Endodermal cell (in vitro differentiated cells): ENCODE results near the gene BRD1. TPM values are rescaled to one million over a fixed set of nuclear protein-coding genes. Genes with fewer than 3 reads are reported as not detected.
"Not testable (repeated sequence)": the region's sequence is repeated elsewhere in the genome, so short reads cannot be mapped to it uniquely, and the experiment has no call there.

Experiments used
- DNase-seq: peaks from one replicate; pipeline ENCODE4 v3.0.0-alpha.2; 2017
- H3K27ac ChIP-seq: 2 replicates; pipeline ENCODE4 v1.5.1; 2013; ENCODE audit warnings: mild to moderate bottlenecking, low read depth, low read length, moderate library complexity
- H3K27me3 ChIP-seq: 2 replicates; pipeline ENCODE4 v1.6.1; 2013; ENCODE audit warnings: mild to moderate bottlenecking, low read length, moderate library complexity; ENCODE audit not compliant: insufficient read depth, control insufficient read depth, poor library complexity, severe bottlenecking
- H3K36me3 ChIP-seq: 2 replicates; pipeline ENCODE4 v1.7.0; 2013; ENCODE audit warnings: mild to moderate bottlenecking, low read length, moderate library complexity; ENCODE audit not compliant: control insufficient read depth, insufficient read depth
- H3K4me1 ChIP-seq: one replicate; pipeline ENCODE4 v1.7.0; 2013; ENCODE audit warnings: low read length; ENCODE audit not compliant: control insufficient read depth, insufficient read depth
- H3K4me3 ChIP-seq: 2 replicates; pipeline ENCODE4 v1.5.1; 2013; ENCODE audit warnings: mild to moderate bottlenecking, low read length, moderate library complexity
- H3K9ac ChIP-seq: 2 replicates; pipeline ENCODE4 v1.6.1; 2013; ENCODE audit warnings: mild to moderate bottlenecking, low read length, moderate library complexity; ENCODE audit not compliant: poor library complexity, severe bottlenecking; ENCODE audit errors: extremely low read depth
- H3K9me3 ChIP-seq: 2 replicates; pipeline ENCODE4 v1.6.1; 2013; ENCODE audit warnings: mild to moderate bottlenecking, low read length, moderate library complexity; ENCODE audit not compliant: control insufficient read depth
- H3K27ac Mint-ChIP-seq: 2 replicates; pipeline ENCODE4 v1.8.0; 2020; ENCODE audit warnings: mixed read lengths
- H3K27me3 Mint-ChIP-seq: 2 replicates; pipeline ENCODE4 v1.8.0; 2021; ENCODE audit warnings: mild to moderate bottlenecking, mixed read lengths; ENCODE audit not compliant: insufficient read depth
- H3K36me3 Mint-ChIP-seq: 2 replicates; pipeline ENCODE4 v1.8.0; 2020; ENCODE audit warnings: low read depth, mixed read lengths
- H3K4me1 Mint-ChIP-seq: 2 replicates; pipeline ENCODE4 v1.8.0; 2020; ENCODE audit warnings: mixed read lengths
- H3K4me3 Mint-ChIP-seq: 2 replicates; pipeline ENCODE4 v1.8.0; 2020; ENCODE audit warnings: mild to moderate bottlenecking, moderate library complexity, mixed read lengths
- H3K9me3 Mint-ChIP-seq: 2 replicates; pipeline ENCODE4 v1.8.0; 2020; ENCODE audit warnings: mild to moderate bottlenecking, mixed read lengths
- WGBS, 2 experiments: methylation state at CpG; one replicate each; pipeline versions ENCODE4 v1.1.5 to v1.1.7; 2013; ENCODE audit warnings: missing lambda C conversion rate in 2 of 2, mixed read lengths in 1 of 2; ENCODE audit not compliant: insufficient coverage in 1 of 2, insufficient read length in 1 of 2; 5-methylcytosine and 5-hydroxymethylcytosine counted together
- total RNA-seq, 2 donors: library from RNA; stranded (reverse); fragmentation: NEBNext Ultra II Directional in 1 of 2; extraction: Animal tissue kit (Norgen Biotek cat#: 25700) in 1 of 2; gene quantifications; 2 replicates in 1 of 2; 3 replicates in 1 of 2; pipeline ENCODE4 v1.2.1, GENCODE V29; 2021
- TF ChIP-seq, protein P1 (sequence below): fragments of 200-600 bp; sonication (generic); conservative IDR thresholded peaks from 2 replicates; pipeline ENCODE4 v1.5.0; 2021; ENCODE audit warnings: antibody characterized with exemption, mild to moderate bottlenecking

The BRD1 gene
- total RNA-seq, 2 donors from 2014 or later, result 49.5 to 54.9 TPM

DNA sequence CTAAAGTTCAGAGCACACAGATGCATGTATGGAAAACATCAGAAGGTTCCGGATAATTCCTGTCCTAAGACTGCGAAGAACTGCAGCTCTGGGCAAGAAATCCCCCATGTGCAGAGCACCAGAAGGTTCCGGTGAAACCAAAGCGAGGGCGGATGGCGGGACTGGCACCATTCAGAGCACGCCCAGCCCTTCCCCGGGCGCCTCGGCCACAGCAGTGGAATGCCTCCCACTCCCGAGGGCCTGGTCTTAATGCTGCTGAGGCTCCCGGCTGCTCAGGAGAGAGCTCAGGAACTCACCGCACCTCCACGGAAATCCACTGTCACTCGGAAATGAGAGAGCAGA lies 43.1 kb downstream of the BRD1 start:
- Histone ChIP-seq H3K9ac (no peak overlapping the region), H3K4me3 (no peak overlapping the region), H3K27ac (peak overlapping the region; percentile 44), H3K27me3 (no peaks in the 10 kb centered on the region), H3K36me3 (peaks cover 56% of the 10 kb centered on the region), H3K4me1 (no peaks in the 10 kb centered on the region), H3K9me3 (no peaks in the 10 kb centered on the region)
- Mint-ChIP-seq H3K9me3 (no peaks in the 10 kb centered on the region), H3K4me3 (no peak overlapping the region), H3K27ac (peak overlapping the region; percentile 35), H3K36me3 (peaks cover 49% of the 10 kb centered on the region), H3K27me3 (no peaks in the 10 kb centered on the region), H3K4me1 (no peaks in the 10 kb centered on the region)
- no peak for DNase-seq
- TF ChIP-seq, protein P1, sequence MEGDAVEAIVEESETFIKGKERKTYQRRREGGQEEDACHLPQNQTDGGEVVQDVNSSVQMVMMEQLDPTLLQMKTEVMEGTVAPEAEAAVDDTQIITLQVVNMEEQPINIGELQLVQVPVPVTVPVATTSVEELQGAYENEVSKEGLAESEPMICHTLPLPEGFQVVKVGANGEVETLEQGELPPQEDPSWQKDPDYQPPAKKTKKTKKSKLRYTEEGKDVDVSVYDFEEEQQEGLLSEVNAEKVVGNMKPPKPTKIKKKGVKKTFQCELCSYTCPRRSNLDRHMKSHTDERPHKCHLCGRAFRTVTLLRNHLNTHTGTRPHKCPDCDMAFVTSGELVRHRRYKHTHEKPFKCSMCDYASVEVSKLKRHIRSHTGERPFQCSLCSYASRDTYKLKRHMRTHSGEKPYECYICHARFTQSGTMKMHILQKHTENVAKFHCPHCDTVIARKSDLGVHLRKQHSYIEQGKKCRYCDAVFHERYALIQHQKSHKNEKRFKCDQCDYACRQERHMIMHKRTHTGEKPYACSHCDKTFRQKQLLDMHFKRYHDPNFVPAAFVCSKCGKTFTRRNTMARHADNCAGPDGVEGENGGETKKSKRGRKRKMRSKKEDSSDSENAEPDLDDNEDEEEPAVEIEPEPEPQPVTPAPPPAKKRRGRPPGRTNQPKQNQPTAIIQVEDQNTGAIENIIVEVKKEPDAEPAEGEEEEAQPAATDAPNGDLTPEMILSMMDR, result no peak
- WGBS, 2 experiments, result 95 to 97% methylated on average over 6 to 15 of the region's 15 CpGs

DNA sequence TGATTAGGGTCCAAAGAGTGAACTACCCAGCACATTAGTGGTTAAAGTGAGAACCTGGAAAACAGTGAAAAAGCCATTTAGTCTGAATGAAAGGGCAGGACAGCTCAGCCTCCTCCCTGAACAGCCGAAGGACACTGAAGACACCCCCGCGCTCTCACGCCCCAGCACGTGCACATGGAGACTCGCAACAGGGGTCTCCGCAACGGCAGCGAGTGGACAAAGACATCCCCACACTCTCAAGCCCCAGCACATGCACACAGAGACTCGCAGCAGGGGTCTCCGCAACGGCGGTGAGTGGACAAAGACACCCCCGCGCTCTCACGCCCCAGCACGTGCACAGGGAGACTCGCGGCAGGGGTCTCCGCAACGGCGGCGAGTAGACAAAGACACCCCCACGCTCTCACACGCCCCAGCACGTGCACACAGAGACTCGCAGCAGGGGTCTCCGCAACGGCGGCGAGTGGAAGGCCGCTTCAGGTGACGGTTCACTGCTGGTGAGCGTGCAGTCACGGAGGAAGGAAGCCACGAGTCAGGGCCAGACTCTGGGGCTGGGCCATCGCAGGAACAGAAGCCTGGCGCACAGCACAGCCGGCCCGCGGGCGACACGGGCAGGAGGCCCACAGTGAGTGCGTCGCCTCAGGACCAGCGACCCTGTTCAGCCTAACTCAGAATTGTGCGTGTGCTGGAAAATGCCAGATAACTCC lies 43.6 kb downstream of the BRD1 start:
- H3K27me3 Mint-ChIP-seq, result no peaks in the 10 kb centered on the region
- no peaks in the 10 kb centered on the region for H3K27me3 ChIP-seq
- H3K36me3 Mint-ChIP-seq, result peaks cover 51% of the 10 kb centered on the region
- DNase-seq, result no peak
- no peak overlapping the region for H3K4me3 Mint-ChIP-seq
- peak overlapping the region; percentile 44 for H3K27ac ChIP-seq
- no peak overlapping the region for H3K4me3 ChIP-seq
- H3K9ac ChIP-seq, result no peak overlapping the region
- no peaks in the 10 kb centered on the region for H3K9me3 Mint-ChIP-seq
- H3K36me3 ChIP-seq, result peaks cover 58% of the 10 kb centered on the region
- no peaks in the 10 kb centered on the region for H3K9me3 ChIP-seq
- H3K4me1 Mint-ChIP-seq, result no peaks in the 10 kb centered on the region
- H3K27ac Mint-ChIP-seq, result peak overlapping the region; percentile 38
- H3K4me1 ChIP-seq, result no peaks in the 10 kb centered on the region
- TF ChIP-seq, protein P1, result no peak
- WGBS, 2 experiments, result 97% methylated on average over 34 to 47 of the region's 47 CpGs

DNA sequence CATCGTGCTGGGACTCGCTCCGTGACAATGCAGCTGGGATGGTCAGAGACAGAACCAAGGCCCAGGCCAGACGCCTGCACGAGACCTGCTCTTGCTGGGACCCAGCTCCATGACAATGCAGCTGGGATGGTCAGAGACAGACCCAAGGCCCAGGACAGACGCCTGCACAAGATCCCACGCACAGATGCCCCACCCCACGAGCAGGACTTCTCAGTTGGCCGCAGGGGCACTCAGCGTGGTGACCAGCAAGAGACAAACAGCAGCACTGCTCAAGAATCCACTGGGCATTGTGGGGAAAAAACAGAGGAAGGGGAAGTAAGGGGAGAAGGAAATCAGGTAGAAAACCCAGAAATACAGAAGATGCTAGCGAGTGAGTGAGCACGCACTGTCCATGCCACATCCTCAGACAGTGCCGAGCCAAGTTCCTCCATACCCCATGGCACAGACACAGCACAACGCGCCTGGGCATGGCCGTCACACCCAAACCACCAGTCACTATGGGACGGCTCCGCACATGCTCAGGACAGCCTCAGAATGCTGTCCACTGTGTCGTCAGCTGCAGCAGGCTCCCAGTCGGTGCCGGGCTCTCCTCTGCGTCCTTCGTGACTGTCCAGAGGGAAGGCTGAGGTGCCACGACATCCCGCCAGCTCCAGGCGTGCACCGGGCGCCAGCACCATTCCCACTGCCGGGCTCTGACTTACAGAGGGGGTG lies 44.5 kb downstream of the BRD1 start:
- H3K9me3 ChIP-seq, result no peaks in the 10 kb centered on the region
- H3K4me1 ChIP-seq, result no peaks in the 10 kb centered on the region
- no peaks in the 10 kb centered on the region for H3K4me1 Mint-ChIP-seq
- H3K27me3 Mint-ChIP-seq, result no peaks in the 10 kb centered on the region
- H3K9ac ChIP-seq, result no peak overlapping the region
- WGBS, 2 experiments, result 95 to 98% methylated on average over 21 to 27 of the region's 29 CpGs
- no peak for DNase-seq
- H3K27me3 ChIP-seq, result no peaks in the 10 kb centered on the region
- TF ChIP-seq, protein P1, result no peak
- no peak overlapping the region for H3K4me3 Mint-ChIP-seq
- peak overlapping the region; percentile 64 for H3K27ac Mint-ChIP-seq
- no peak overlapping the region for H3K4me3 ChIP-seq
- H3K36me3 Mint-ChIP-seq, result peaks cover 56% of the 10 kb centered on the region
- no peaks in the 10 kb centered on the region for H3K9me3 Mint-ChIP-seq
- H3K27ac ChIP-seq, result no peak overlapping the region
- peaks cover 55% of the 10 kb centered on the region for H3K36me3 ChIP-seq

DNA sequence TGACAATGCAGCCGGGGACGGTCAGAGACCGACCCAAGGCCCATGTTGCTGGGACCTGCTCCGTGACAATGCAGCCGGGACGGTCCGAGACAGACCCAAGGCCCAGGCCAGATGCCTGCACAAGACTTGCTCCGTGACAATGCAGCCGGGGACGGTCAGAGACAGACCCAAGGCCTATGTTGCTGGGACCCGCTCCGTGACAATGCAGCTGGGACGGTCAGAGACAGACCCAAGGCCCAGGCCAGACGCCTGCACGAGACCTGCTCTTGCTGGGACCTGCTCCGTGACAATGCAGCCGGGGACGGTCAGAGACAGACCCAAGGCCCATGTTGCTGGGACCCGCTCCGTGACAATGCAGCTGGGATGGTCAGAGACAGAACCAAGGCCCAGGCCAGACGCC lies 45.8 kb downstream of the BRD1 start:
- H3K27me3 ChIP-seq, result not testable (repeated sequence)

More for the DNA sequence above, 45.8 kb downstream of the BRD1 start:
- not testable (repeated sequence) for DNase-seq, H3K27ac ChIP-seq, H3K4me3 Mint-ChIP-seq, H3K27me3 Mint-ChIP-seq, H3K27ac Mint-ChIP-seq, H3K4me1 Mint-ChIP-seq, H3K4me3 ChIP-seq, H3K9ac ChIP-seq, H3K4me1 ChIP-seq, H3K9me3 ChIP-seq, H3K9me3 Mint-ChIP-seq
- H3K36me3 Mint-ChIP-seq, result peaks cover 55% of the 10 kb centered on the region
- H3K36me3 ChIP-seq, result peaks cover 55% of the 10 kb centered on the region
- 96 to 99% methylated on average over 19 to 21 of the region's 21 CpGs for WGBS, 2 experiments
